Measurements from ENCODE around the gene SFMBT2. TPM values are rescaled to one million over a fixed set of nuclear protein-coding genes. Genes with fewer than 3 reads are reported as not detected.

SFMBT2 gene
- total and polyA plus RNA-seq, 2 of the 13 experiments (the other 11 are each of a cell fraction or from before 2014, with no cell fraction given) = 0.01 to 0.02 TPM

GRCh38 chr10:7338469-7338868 is 72.4 kb downstream of the SFMBT2 start:
- WGBS (ENCODE audit: low lambda C conversion rate) = 41% methylated on average over 7 of the region's 7 CpGs
- in situ Hi-C loops (cut with HindIII; ENCODE audit: extremely low pct_ligation_motif_present, low pct_unique_long_range_greater_than_20kb) (no loop called here), intact Hi-C loops (cut with micrococcal nuclease; ENCODE audit: unreplicated experiment) (no loop called here)
- Histone ChIP-seq H3K27me3 (ENCODE audit: control insufficient read depth in 1 of 2, insufficient read depth in 2 of 2, low read length in 2 of 2) (peaks cover 0 to 15% of the 10 kb centered on the region in 2 experiments; a peak in 2 of 5 replicates), H3K4me2 (ENCODE audit: low read depth, low read length) (no peak overlapping the region), H2AFZ (ENCODE audit: low read length) (no peak overlapping the region), H3K79me2 (ENCODE audit: insufficient read depth, low read length) (no peaks in the 10 kb centered on the region), H3K36me3 (replicated peaks in 1 of 2; ENCODE audit: control insufficient read depth in 1 of 2, insufficient read depth in 2 of 2, low read length in 2 of 2) (no peaks in the 10 kb centered on the region), H3K27ac (ENCODE audit: extremely low read length, insufficient read depth, low read length) (no peak overlapping the region), H3K4me3 (replicated peaks in 1 of 3; ENCODE audit: insufficient read depth in 1 of 3, low read depth in 2 of 3, low read length in 3 of 3) (no peak overlapping the region), H3K9me3 (ENCODE audit: low read length) (no peaks in the 10 kb centered on the region), H3K4me1 (ENCODE audit: insufficient read depth, low read length) (no peaks in the 10 kb centered on the region), H4K20me1 (ENCODE audit: insufficient read depth, low read length) (no peaks in the 10 kb centered on the region), H3K9ac (ENCODE audit: insufficient read depth, low read depth, low read length) (no peak overlapping the region)
- no TSS peak for BruUV-seq (replicated peaks)
- ChIA-PET CTCF (ENCODE audit: low intra/inter-chr PET ratio, low total read pairs) (no interaction called here), POLR2A (no interaction called here)
- FAIRE-seq = no peak
- no peak for ATAC-seq
- no peak for DNase-seq (ENCODE audit: low spot score)
- no peak for TF ChIP-seq ZNF746 (CRISPR knock-in tag; IDR thresholded peaks at IDR 0.05)
- TF ChIP-seq ZNF558 (CRISPR knock-in tag; IDR thresholded peaks at IDR 0.05; ENCODE audit: borderline replicate concordance) = no peak
- no peak for TF ChIP-seq ZNF839 (CRISPR knock-in tag; IDR thresholded peaks at IDR 0.05; ENCODE audit: borderline replicate concordance)
- no peak for TF ChIP-seq YY1 (IDR thresholded peaks at IDR 0.05; ENCODE audit: insufficient read depth, insufficient replicate concordance, low read depth, low read length)
- no peak for TF ChIP-seq BRF2 (CRISPR knock-in tag; IDR thresholded peaks at IDR 0.05)
- TF ChIP-seq ZNF563 (CRISPR knock-in tag; IDR thresholded peaks at IDR 0.05) = no peak
- TF ChIP-seq ZNF703 (CRISPR knock-in tag; IDR thresholded peaks at IDR 0.05; ENCODE audit: borderline replicate concordance) = no peak
- no peak for TF ChIP-seq ZC3H13 (CRISPR knock-in tag; IDR thresholded peaks at IDR 0.05)
- no peak for TF ChIP-seq PRDM4 (CRISPR knock-in tag; IDR thresholded peaks at IDR 0.05; ENCODE audit: borderline replicate concordance)
- no peak for TF ChIP-seq ATF7-NPFF (CRISPR knock-in tag; IDR thresholded peaks at IDR 0.05; ENCODE audit: low read depth)
- no peak for TF ChIP-seq RCOR2 (CRISPR knock-in tag; IDR thresholded peaks at IDR 0.05)

Data from HepG2 (cell line).